Activated naive CD8-positive, alpha-beta T cell treated with anti-CD3 and anti-CD28 coated beads, Interleukin-2, amount 10 ng/mL, durations not matched to agents 7 days and 5 days (primary cell): ENCODE results near the gene RGS12. TPM values are rescaled to one million over a fixed set of nuclear protein-coding genes. Genes with fewer than 3 reads are reported as not detected.

Experiments used
- ATAC-seq: fragments of 150-1000 bp; cut with Tn5 transposase; one replicate; pipeline ENCODE4 v1.10.0; 2021; ENCODE audit warnings: low read depth, moderate library complexity
- POLR2A ChIA-PET: fragments of 350-600 bp; sonication (Branson Sonifier 250); formaldehyde crosslinking; loops from one replicate; lab custom pipeline; 2021; ENCODE audit warnings: antibody characterized with exemption; lab: Charles Lee
- DNase-seq: peaks from one replicate; pipeline ENCODE4 v3.0.0; 2021
- H3K27ac Mint-ChIP-seq: one replicate; pipeline ENCODE4 v1.8.0; 2022; ENCODE audit warnings: mild to moderate bottlenecking, mixed read lengths
- H3K27me3 Mint-ChIP-seq: one replicate; pipeline ENCODE4 v1.8.0; 2022; ENCODE audit warnings: mild to moderate bottlenecking, moderate library complexity, mixed read lengths
- H3K36me3 Mint-ChIP-seq: one replicate; pipeline ENCODE4 v1.8.0; 2021; ENCODE audit warnings: mild to moderate bottlenecking, mixed read lengths
- H3K4me1 Mint-ChIP-seq: one replicate; pipeline ENCODE4 v1.8.0; 2021; ENCODE audit warnings: mixed read lengths
- H3K4me3 Mint-ChIP-seq: one replicate; pipeline ENCODE4 v1.8.0; 2022; ENCODE audit warnings: mild to moderate bottlenecking, moderate library complexity, mixed read lengths
- H3K9me3 Mint-ChIP-seq: one replicate; pipeline ENCODE4 v1.8.0; 2021; ENCODE audit warnings: mixed read lengths
- total RNA-seq, 2 experiments: library from RNA; stranded (reverse); gene quantifications; one replicate each; pipeline ENCODE4 v1.2.3, GENCODE V29; 2021

Gene RGS12
- total RNA-seq, 2 experiments from 2014 or later: 5.0 to 5.3 TPM

DNA sequence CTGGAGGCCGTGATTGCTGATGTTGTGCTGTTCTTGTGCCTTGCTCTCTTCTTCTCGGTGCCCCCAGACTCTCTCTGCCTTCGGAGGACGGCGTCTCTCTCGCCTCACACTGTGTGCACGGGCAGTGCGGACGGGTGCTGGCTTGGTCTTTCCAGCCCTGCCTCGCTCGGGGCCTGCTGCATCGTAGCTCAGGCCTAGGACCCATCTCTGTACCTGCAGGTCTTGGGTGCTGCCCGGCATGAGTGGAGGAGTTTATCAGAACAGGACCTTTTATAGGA, 18.2 kb downstream of the RGS12 start:
- no peak overlapping the region for H3K27ac Mint-ChIP-seq
- POLR2A ChIA-PET: no interaction called here
- ATAC-seq (no peak), DNase-seq (no peak)
- H3K4me1 Mint-ChIP-seq: no peaks in the 10 kb centered on the region
- no peaks in the 10 kb centered on the region for H3K9me3 Mint-ChIP-seq
- no peak overlapping the region for H3K4me3 Mint-ChIP-seq
- H3K36me3 Mint-ChIP-seq: no peaks in the 10 kb centered on the region
- peaks cover 11% of the 10 kb centered on the region for H3K27me3 Mint-ChIP-seq

DNA sequence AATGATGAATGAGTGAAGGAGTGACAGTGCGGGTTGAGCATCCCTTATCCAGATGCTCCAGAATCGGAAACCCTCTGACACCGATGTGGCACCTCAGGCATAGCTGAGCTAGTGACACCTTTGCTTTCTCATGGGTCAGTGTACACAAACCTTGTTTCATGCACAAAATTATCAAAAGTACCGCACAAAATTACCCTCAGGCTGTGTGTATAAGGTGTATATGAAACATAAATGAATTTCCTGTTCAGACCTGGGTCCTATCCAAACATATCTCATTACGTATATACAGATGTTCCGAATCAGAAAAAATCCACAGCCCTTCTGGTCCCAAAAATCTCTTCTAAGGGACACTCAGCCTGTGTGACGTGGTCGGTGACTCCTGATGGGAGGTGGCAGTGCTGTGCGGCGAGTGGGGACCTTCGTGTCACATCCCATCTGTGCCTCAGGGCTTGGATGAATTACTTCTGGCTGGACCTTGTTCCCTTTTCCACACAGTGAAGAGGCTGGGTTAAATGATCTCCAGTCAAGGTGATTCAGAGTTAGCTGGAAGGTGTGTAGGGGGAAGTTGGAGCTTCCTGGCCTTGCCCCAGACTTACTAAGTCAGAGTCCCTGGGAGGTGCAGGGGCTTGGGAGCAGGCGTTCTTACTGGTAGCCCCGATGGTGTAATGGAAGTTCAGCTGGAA, 18.8 kb downstream of the RGS12 start:
- no peak for ATAC-seq
- Mint-ChIP-seq H3K36me3 (no peaks in the 10 kb centered on the region), H3K4me1 (no peaks in the 10 kb centered on the region), H3K27ac (no peak overlapping the region), H3K4me3 (no peak overlapping the region), H3K27me3 (peaks cover 9% of the 10 kb centered on the region), H3K9me3 (no peaks in the 10 kb centered on the region)
- no peak for DNase-seq
- POLR2A ChIA-PET: no interaction called here

DNA sequence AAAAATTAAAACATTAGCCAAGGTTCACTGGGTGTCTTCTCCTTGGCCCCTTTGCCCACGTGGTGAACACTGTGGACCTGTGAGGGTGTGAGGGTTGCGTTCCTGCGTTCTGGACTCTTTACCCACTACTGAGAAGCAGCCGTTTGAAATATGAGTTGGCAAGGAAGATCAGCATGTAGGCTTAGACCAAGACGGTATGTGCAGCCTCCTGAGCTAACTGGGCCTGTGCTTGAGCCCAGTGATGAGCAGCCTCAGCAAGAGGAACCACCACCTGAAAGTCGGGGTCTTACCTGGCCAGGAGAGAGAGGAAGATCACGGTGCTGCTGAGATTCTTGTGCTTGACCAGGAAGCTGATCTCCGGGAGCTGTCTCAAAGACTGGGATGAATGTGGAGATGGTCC, 19.5 kb downstream of the RGS12 start:
- H3K27ac Mint-ChIP-seq: no peak overlapping the region
- no peaks in the 10 kb centered on the region for H3K4me1 Mint-ChIP-seq
- DNase-seq (no peak), ATAC-seq (no peak)
- H3K27me3 Mint-ChIP-seq: peaks cover 7% of the 10 kb centered on the region
- no peaks in the 10 kb centered on the region for H3K9me3 Mint-ChIP-seq
- POLR2A ChIA-PET: no interaction called here
- no peak overlapping the region for H3K4me3 Mint-ChIP-seq
- no peaks in the 10 kb centered on the region for H3K36me3 Mint-ChIP-seq

DNA sequence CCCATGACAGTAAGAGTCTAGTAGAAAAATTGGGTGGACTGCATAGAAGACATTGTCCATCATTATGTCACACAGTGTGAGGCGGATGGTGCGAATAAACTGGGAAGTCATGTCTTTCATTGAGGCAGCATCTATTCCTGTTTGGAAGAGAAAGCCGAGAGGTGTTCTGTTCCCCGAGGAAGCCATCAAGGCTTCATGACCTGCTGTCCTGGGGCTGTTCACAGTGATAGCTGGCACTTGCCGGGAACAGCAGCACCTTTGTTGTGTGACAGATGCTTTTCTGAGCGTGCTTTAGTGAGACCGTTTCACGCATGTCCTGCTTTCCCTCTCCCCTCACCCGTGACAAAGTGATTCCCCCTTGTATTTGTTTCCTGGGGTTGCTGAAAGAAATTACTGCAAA, 20.3 kb downstream of the RGS12 start:
- H3K27ac Mint-ChIP-seq: peak overlapping the region; percentile 16

DNA sequence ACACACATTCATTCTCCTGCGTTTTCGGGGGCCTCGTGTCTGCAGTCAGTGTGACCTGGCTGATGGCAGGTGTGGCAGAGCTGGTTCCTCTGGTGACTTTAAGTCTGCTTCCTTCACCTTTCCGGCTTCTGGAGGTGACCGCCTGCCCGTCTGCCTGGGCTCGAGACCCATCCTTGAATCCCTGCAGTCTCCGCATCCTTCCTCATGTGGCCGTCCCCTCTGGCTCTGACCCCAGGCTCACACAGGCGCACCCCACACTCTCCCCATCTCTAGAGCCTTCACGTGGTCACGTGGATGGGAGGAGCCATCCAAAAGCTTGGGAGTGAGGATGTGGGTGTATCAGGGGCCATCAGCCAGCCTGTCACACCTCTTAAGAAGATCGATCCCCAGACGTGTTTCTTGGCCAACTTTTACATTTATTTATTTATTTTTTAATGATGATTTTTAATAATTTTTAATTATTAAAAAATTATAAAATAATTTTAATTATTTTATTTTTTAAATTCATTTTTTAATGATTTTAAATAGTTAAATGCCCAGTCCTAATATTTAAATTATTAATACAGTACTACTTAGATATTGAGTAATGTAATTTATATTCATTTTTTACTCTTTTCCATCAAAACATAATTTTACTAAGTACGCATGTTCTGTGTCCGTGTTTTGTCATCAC, 20.9 kb downstream of the RGS12 start:
- Mint-ChIP-seq H3K36me3 (no peaks in the 10 kb centered on the region), H3K27me3 (peaks cover 7% of the 10 kb centered on the region), H3K9me3 (no peaks in the 10 kb centered on the region), H3K4me1 (no peaks in the 10 kb centered on the region), H3K27ac (peak overlapping the region; percentile 16), H3K4me3 (no peak overlapping the region)
- ATAC-seq: no peak
- POLR2A ChIA-PET: no interaction called here
- DNase-seq: no peak

More for the DNA sequence above, 20.3 kb downstream of the RGS12 start:
- ATAC-seq (no peak), DNase-seq (no peak)
- POLR2A ChIA-PET: no interaction called here
- Mint-ChIP-seq H3K4me1 (no peaks in the 10 kb centered on the region), H3K4me3 (no peak overlapping the region), H3K36me3 (no peaks in the 10 kb centered on the region), H3K27me3 (peaks cover 7% of the 10 kb centered on the region), H3K9me3 (no peaks in the 10 kb centered on the region)

DNA sequence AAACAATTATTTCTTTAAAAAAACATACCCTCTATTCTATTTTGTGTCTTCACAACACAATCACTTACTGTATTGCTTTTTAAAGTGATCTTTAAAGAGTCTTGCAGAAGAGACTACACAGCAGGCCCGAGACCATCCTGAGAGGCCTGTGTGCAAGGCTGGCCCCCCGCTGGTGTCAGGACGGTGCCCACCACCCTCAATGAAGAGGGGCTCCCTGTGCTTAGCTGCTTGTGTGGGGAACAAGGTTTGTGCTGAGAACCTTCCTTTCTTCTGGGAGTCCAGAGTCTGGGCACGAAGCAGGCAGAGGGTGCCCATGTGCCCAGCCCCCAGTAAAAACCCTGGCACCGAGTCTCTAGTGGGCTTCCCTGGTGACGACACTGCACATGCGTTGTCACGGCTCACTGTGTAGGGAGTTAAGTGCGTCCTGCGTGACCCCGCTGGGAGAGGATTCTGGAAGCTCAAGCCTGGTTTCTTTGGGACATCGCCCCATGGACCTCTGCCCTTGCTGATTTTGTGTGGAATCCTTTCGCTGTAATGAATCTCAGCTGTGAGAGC, 22.0 kb downstream of the RGS12 start:
- Mint-ChIP-seq H3K27ac (no peak overlapping the region), H3K36me3 (no peaks in the 10 kb centered on the region), H3K9me3 (no peaks in the 10 kb centered on the region), H3K27me3 (peaks cover 7% of the 10 kb centered on the region), H3K4me3 (no peak overlapping the region), H3K4me1 (no peaks in the 10 kb centered on the region)
- ATAC-seq: no peak
- POLR2A ChIA-PET: no interaction called here
- DNase-seq: no peak

DNA sequence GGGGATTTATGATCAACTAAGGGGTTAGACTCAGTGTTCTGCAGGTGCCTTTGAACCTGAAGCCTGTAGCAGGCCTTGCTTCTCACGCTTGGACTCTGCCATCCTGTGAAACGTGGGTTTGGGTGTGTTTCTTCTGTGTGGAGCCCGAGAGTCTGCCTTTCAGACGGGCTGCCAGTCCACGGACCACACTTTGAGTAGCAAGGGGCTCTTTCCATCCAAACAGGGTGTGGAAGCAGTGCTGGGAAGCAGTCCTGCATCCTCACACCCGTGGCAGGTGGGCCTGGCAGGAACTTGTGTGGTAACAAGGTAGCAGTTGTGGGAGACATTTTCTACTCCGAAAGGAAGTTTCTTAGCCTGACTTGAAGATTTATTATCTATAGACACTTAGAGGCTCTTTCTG, 22.7 kb downstream of the RGS12 start:
- H3K4me3 Mint-ChIP-seq: no peak overlapping the region
- no peak overlapping the region for H3K27ac Mint-ChIP-seq
- no peaks in the 10 kb centered on the region for H3K4me1 Mint-ChIP-seq
- H3K27me3 Mint-ChIP-seq: peaks cover 7% of the 10 kb centered on the region
- ATAC-seq (no peak), DNase-seq (no peak)
- no peaks in the 10 kb centered on the region for H3K9me3 Mint-ChIP-seq
- no peaks in the 10 kb centered on the region for H3K36me3 Mint-ChIP-seq
- POLR2A ChIA-PET: no interaction called here

DNA sequence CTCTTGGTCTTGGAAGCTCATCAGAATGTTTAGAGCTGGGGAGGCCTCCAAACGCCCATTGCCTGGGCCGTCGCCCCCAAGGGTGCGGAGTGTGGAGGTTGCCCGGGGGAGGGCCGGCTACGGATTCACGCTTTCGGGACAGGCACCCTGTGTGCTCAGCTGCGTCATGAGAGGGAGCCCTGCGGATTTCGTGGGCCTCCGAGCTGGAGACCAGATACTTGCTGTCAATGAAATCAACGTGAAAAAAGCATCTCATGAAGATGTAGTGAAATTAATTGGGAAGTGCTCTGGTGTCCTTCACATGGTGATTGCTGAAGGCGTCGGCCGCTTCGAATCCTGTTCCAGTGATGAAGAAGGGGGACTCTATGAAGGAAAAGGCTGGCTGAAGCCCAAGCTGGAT, 23.3 kb downstream of the RGS12 start:
- Mint-ChIP-seq H3K27ac (no peak overlapping the region), H3K4me3 (no peak overlapping the region), H3K9me3 (no peaks in the 10 kb centered on the region), H3K27me3 (peaks cover 7% of the 10 kb centered on the region), H3K4me1 (no peaks in the 10 kb centered on the region), H3K36me3 (no peaks in the 10 kb centered on the region)
- POLR2A ChIA-PET: no interaction called here
- DNase-seq (no peak), ATAC-seq (no peak)

DNA sequence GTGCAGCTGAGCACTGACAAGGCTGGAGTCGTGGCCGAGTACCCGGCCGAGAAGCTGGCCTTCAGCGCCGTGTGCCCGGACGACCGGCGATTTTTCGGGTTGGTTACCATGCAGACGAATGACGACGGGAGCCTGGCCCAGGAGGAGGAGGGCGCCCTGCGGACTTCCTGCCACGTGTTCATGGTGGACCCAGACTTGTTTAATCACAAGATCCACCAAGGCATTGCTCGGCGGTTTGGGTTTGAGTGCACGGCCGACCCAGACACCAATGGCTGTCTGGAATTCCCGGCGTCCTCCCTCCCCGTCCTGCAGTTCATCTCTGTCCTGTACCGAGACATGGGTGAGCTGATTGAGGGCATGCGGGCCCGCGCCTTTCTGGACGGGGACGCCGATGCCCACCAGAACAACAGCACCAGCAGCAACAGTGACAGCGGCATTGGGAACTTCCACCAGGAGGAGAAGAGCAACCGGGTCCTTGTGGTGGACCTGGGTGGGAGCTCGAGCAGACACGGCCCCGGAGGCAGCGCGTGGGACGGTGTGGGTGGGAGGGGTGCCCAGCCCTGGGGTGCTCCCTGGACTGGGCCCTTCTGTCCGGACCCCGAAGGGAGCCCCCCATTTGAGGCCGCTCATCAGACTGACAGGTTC, 24.3 kb downstream of the RGS12 start:
- no peak overlapping the region for H3K4me3 Mint-ChIP-seq
- peaks cover 7% of the 10 kb centered on the region for H3K27me3 Mint-ChIP-seq
- H3K36me3 Mint-ChIP-seq: no peaks in the 10 kb centered on the region
- POLR2A ChIA-PET: no interaction called here
- H3K9me3 Mint-ChIP-seq: no peaks in the 10 kb centered on the region
- ATAC-seq (no peak), DNase-seq (no peak)
- no peaks in the 10 kb centered on the region for H3K4me1 Mint-ChIP-seq
- H3K27ac Mint-ChIP-seq: no peak overlapping the region

DNA sequence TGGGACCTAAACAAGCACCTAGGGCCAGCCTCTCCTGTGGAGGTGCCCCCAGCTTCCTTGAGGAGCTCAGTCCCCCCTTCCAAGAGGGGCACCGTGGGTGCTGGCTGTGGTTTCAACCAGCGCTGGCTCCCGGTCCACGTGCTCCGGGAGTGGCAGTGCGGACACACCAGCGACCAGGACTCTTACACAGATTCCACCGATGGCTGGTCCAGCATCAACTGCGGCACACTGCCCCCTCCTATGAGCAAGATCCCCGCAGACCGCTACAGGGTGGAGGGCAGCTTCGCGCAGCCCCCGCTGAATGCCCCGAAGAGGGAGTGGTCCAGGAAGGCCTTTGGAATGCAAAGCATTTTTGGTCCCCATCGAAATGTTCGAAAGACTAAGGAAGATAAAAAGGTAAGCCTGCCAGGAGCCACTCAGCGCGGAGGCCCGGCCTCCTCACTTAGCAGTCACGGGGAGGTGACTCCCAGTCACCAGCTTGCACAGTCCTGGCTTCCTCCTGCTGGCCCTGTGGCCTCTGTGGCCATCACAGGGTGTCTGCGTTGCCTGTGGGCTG, 24.9 kb downstream of the RGS12 start:
- Mint-ChIP-seq H3K27me3 (peaks cover 3% of the 10 kb centered on the region), H3K4me3 (no peak overlapping the region), H3K4me1 (no peaks in the 10 kb centered on the region), H3K36me3 (no peaks in the 10 kb centered on the region), H3K27ac (no peak overlapping the region), H3K9me3 (no peaks in the 10 kb centered on the region)
- DNase-seq (no peak), ATAC-seq (no peak)
- POLR2A ChIA-PET: no interaction called here

DNA sequence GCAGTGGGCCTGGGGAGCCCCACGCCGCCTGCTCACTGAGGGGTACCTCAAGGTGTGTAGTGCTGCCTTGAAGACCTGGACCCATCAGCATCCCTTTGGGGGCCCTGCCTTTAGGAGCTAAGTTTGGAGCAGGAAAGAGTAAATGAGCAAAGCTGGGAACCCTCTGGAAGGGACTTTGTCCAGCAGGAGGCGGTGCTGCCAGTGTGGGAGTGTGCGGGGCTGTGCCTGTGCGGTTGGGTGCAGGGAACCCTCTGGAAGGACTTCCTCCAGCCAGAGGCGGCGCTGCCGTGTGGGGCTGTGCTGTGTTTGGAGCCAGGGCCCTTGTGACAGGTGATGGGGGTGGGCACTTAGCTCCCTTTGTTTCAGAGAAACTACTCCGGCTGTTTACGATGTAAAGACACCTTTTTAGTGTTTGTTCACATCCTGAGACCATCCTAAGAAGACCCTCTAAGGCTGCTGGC, 25.8 kb downstream of the RGS12 start:
- H3K27ac Mint-ChIP-seq: no peak overlapping the region
- no peak overlapping the region for H3K4me3 Mint-ChIP-seq
- peaks cover 6% of the 10 kb centered on the region for H3K27me3 Mint-ChIP-seq
- POLR2A ChIA-PET: no interaction called here
- no peaks in the 10 kb centered on the region for H3K9me3 Mint-ChIP-seq
- no peaks in the 10 kb centered on the region for H3K4me1 Mint-ChIP-seq
- DNase-seq (no peak), ATAC-seq (no peak)
- H3K36me3 Mint-ChIP-seq: no peaks in the 10 kb centered on the region

DNA sequence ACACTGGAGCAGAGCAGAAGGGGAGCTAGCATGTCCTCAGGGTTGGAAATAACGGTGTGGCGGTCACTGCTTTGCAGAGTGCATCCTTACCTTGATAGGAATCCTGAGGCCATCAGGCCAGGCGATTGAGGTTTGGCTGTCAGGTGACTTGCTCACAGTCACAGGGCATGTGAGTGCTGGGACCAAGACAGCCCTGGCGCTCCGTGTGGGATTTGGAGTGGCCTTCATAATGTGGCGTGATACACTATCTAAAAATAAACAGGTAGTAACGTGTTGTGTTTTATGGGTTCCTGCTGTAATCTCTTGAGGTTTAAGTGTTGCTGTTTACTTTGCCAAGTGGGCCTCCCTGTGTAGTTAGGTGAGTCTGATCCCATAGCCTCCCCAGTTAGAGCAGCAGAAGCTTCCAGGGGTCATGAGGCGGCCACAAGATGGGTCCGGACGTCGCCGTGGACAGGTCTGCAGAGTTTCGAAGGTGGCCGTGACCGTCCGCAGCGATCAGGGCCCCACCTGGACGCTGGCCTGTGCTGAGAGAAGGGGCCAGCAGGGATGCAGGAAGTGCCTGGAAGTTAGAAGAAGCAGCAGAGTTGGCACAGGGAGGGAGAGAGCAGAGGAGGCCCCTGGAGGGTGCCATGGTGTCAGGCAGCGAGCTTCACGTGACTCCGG, 27.7 kb downstream of the RGS12 start:
- Mint-ChIP-seq H3K36me3 (no peaks in the 10 kb centered on the region), H3K27me3 (peaks cover 8% of the 10 kb centered on the region), H3K4me1 (no peaks in the 10 kb centered on the region), H3K9me3 (no peaks in the 10 kb centered on the region), H3K27ac (no peak overlapping the region), H3K4me3 (no peak overlapping the region)
- no peak for DNase-seq
- ATAC-seq: no peak
- POLR2A ChIA-PET: no interaction called here

DNA sequence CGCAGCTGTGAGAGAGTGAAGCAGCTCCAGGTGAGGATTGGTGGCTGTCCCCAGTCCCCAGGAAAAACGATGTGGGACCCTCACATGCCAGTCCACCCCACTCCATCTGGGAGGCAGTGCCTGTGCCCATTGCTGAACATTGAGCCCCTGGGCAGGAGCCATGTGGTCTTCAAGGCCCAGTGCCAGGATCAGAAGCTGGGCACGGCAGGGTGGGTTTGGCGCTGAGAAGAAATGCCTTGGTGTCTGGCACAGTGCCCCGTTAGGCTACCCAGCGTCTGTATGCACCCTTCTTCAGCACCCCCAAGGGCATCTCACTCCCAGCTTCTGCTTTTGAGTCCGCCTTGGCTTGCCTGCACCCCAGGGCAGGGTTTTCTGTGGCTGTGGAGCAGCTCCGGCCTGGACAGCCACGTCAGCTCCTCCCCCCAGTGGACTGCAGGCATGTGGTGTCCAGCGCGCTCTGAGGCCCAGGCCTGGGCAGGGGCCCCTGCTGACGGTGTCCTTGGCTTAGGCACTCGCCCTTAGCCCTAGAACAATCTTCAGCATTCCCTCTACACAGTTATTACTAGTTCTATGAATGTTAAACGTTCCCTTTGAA, 28.6 kb downstream of the RGS12 start:
- Mint-ChIP-seq H3K9me3 (no peaks in the 10 kb centered on the region), H3K27ac (no peak overlapping the region), H3K4me1 (no peaks in the 10 kb centered on the region), H3K27me3 (peaks cover 13% of the 10 kb centered on the region), H3K4me3 (no peak overlapping the region), H3K36me3 (peaks cover 2% of the 10 kb centered on the region)
- no peak for ATAC-seq
- no peak for DNase-seq
- POLR2A ChIA-PET: no interaction called here
